ENCODE data around the gene ERF.

DNA sequence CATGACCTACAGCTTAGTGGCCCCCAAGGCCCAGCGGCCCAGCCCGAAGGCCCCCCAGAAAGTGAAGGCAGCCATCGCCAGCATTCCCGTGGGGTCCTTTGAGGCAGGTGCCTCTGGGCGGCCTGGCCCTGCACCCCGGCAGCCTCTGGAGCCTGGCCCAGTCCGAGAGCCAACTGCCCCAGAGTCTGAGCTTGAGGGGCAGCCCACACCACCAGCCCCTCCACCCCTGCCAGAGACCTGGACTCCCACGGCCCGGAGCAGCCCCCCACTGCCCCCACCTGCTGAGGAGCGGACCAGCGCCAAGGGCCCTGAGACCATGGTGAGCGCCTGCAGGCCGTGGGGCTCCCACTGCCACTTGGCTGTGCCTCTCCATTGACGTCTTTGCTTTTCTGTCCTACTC is 38.0 kb upstream of the ERF start:
- TF ChIP-seq, protein P1, sequence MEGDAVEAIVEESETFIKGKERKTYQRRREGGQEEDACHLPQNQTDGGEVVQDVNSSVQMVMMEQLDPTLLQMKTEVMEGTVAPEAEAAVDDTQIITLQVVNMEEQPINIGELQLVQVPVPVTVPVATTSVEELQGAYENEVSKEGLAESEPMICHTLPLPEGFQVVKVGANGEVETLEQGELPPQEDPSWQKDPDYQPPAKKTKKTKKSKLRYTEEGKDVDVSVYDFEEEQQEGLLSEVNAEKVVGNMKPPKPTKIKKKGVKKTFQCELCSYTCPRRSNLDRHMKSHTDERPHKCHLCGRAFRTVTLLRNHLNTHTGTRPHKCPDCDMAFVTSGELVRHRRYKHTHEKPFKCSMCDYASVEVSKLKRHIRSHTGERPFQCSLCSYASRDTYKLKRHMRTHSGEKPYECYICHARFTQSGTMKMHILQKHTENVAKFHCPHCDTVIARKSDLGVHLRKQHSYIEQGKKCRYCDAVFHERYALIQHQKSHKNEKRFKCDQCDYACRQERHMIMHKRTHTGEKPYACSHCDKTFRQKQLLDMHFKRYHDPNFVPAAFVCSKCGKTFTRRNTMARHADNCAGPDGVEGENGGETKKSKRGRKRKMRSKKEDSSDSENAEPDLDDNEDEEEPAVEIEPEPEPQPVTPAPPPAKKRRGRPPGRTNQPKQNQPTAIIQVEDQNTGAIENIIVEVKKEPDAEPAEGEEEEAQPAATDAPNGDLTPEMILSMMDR (IDR thresholded peaks at IDR 0.05; ENCODE audit: poor library complexity), result no peak
- TF ChIP-seq EZH2phosphoT487 (IDR thresholded peaks at IDR 0.05; ENCODE audit: low read depth, severe bottlenecking, unreplicated experiment), result no peak
- TF ChIP-seq EZH2 (IDR thresholded peaks at IDR 0.05; ENCODE audit: borderline replicate concordance), result no peak
